Heart left ventricle (tissue), 16 donors: ENCODE results near the gene ETNPPL. TPM values are rescaled to one million over a fixed set of nuclear protein-coding genes. Genes with fewer than 3 reads are reported as not detected.

Source experiments
- ATAC-seq, 4 donors: fragments of 200-7000 bp; cut with Tn5 transposase; one replicate each; pipeline ENCODE4 v1.9.1; 2020 to 2022; ENCODE audit warnings: moderate library complexity in 4 of 4, mild to moderate bottlenecking in 3 of 4, moderate number of reproducible peaks in 1 of 4
- DNase-seq, 5 donors: peaks; one replicate each; pipeline ENCODE4 v3.0.0-alpha.2; 2020
- H3K27ac ChIP-seq, 12 donors: fragments of 200-600 bp; sonication (generic) in 4 of 12; one replicate each; pipeline versions ENCODE4 v1.5.0 to v1.8.0; 2016 to 2022; ENCODE audit warnings: mild to moderate bottlenecking in 2 of 12
- H3K27me3 ChIP-seq, 9 donors: fragments of 200-600 bp; sonication (generic) in 2 of 9; one replicate each; pipeline versions ENCODE4 v1.5.1 to v1.8.0; 2016 to 2022; ENCODE audit warnings: mild to moderate bottlenecking in 3 of 9
- H3K36me3 ChIP-seq, 9 donors: fragments of 200-600 bp; sonication (generic) in 2 of 9; one replicate each; pipeline versions ENCODE4 v1.5.0 to v1.8.0; 2018 to 2022; ENCODE audit warnings: mild to moderate bottlenecking in 2 of 9
- H3K4me1 ChIP-seq, 12 donors: fragments of 200-600 bp; sonication (generic) in 4 of 12; one replicate each; pipeline versions ENCODE4 v1.5.0 to v1.8.0; 2016 to 2022; ENCODE audit warnings: mild to moderate bottlenecking in 3 of 12
- H3K4me3 ChIP-seq, 12 donors: fragments of 200-600 bp; sonication (generic) in 4 of 12; one replicate each; pipeline versions ENCODE4 v1.5.0 to v1.8.0; 2017 to 2022; ENCODE audit warnings: mild to moderate bottlenecking in 9 of 12, moderate library complexity in 4 of 12
- H3K9me3 ChIP-seq, 12 donors: fragments of 200-600 bp; sonication (generic) in 4 of 12; one replicate each; pipeline versions ENCODE4 v1.5.0 to v1.8.0; 2016 to 2022; ENCODE audit warnings: mild to moderate bottlenecking in 1 of 12
- CTCF ChIP-seq, 12 donors: fragments of 200-600 bp; sonication (generic) in 4 of 12; IDR thresholded peaks; one replicate each; pipeline versions ENCODE4 v1.5.0 to v1.8.0; 2018 to 2022; ENCODE audit warnings: antibody characterized with exemption in 12 of 12, mild to moderate bottlenecking in 5 of 12
- POLR2A ChIP-seq, 2 donors: fragments of 450-650 bp; IDR thresholded peaks; one replicate each; pipeline ENCODE4 v1.6.1; 2017; ENCODE audit warnings: antibody characterized with exemption in 2 of 2, mild to moderate bottlenecking in 2 of 2, moderate library complexity in 2 of 2
- WGBS, 4 donors: extraction: QIAGEN DNeasy Blood & Tissue Kit in 2 of 4; methylation state at CpG; one replicate each; pipeline versions ENCODE4 v1.1.5 to v1.1.7; 2013 to 2018; 5-methylcytosine and 5-hydroxymethylcytosine counted together
- intact Hi-C, 10 donors: fragments of 100-400 bp; cut with DNase I; formaldehyde crosslinking; loops; one replicate each; pipeline versions ENCODE4 v1.11.1 to v1.14.2; 2022
- polyA plus RNA-seq, 2 donors: library from polyadenylated mRNA; stranded (reverse); fragments of 200-250 nt; gene quantifications; one replicate each; pipeline ENCODE4 v1.2.3, GENCODE V29; 2013
- total RNA-seq, 9 donors: library from RNA; depleted of rRNA in 2 of 9; stranded (reverse); fragments of >200 nt in 2 of 9; fragmentation: NEBNext Ultra II Directional in 3 of 9; extraction: Animal tissue kit (Norgen Biotek cat#: 25700) in 3 of 9; gene quantifications; one replicate each; pipeline versions ENCODE4 v1.1.0 to v1.2.4, GENCODE V29; 2016 to 2023
- donor health status: ischemic (EF 13 %, LVEDD 7.1; RV severe dilation, severe dysfunction).
- donor health status: healthy with polysubstance abuse.
- donor health status: DM: no; HTN: yes; CAD: no.
- donor health status: DM: no; HTN: no; CAD: no.
- donor health status: ischemic (EF 25% LVEDD 6.9; RV normal size, moderate dysfunction).
- donor health status: ischemic (EF 25% LVEDD 5.7; RV mildly dilated, moderate dysfunction).
- donor health status: healthy.
- donor health status: DM: yes; HTN: yes; CAD: no.
- donor health status: ischemic (EF 35%, LVEDD 5.7; RV mildly dilated, moderate dysfunction).
- donor health status: nonischemic (EF 11% LVEDD 7.7; RV severe dilation, severe dysfunction).
- donor health status: DM: yes; HTN: yes; CAD: no.
- donor health status: PGD.
- donor health status: ischemic (EF 29% LVEDD 5.4; RV normal size, mild dysfunction).
- donor health status: nonischemic (EF 23%, LVEDD 6.1; RV moderate dilation, normal function).

Gene ETNPPL
- total and polyA plus RNA-seq, 11 donors, result 2.2 to 11.5 (median 7.5) TPM

GRCh38 chr4:108786351-108786750, 23.5 kb upstream of the ETNPPL start:
- no peak for TF ChIP-seq CTCF (IDR thresholded peaks at IDR 0.05)
- ATAC-seq, result no peak
- no peaks in the 10 kb centered on the region for H3K9me3 ChIP-seq
- H3K36me3 ChIP-seq, result no peaks in the 10 kb centered on the region
- H3K4me1 ChIP-seq, result no peaks in the 10 kb centered on the region
- WGBS, 4 donors, result 85 to 89% (median 86%) methylated on average over 8 of the region's 8 CpGs
- H3K27ac ChIP-seq, result no peak overlapping the region
- no peak overlapping the region for H3K4me3 ChIP-seq
- no peak for DNase-seq
- no peaks in the 10 kb centered on the region for H3K27me3 ChIP-seq
- intact Hi-C loops, result no loop called here

- WGBS, 4 donors, result 66 to 73% (median 71%) methylated on average over 3 of the region's 3 CpGs
Observed at GRCh38 chr4:108783665-108784463, 21.0 kb upstream of the ETNPPL start.

GRCh38 chr4:108779958-108780357, 17.1 kb upstream of the ETNPPL start:
- DNase-seq (no peak), ATAC-seq (no peak)
- H3K4me1 ChIP-seq, result peaks cover 0 to 5% (median 0%) of the 10 kb centered on the region in 12 donors
- H3K27me3 ChIP-seq, result no peaks in the 10 kb centered on the region
- intact Hi-C loops, result no loop called here
- H3K36me3 ChIP-seq, result no peaks in the 10 kb centered on the region
- no peak overlapping the region for H3K27ac ChIP-seq
- H3K9me3 ChIP-seq, result no peaks in the 10 kb centered on the region
- TF ChIP-seq POLR2A (IDR thresholded peaks at IDR 0.05) (no peak), CTCF (IDR thresholded peaks at IDR 0.05) (no peak)
- no peak overlapping the region for H3K4me3 ChIP-seq

More at GRCh38 chr4:108783665-108784463, 21.0 kb upstream of the ETNPPL start:
- intact Hi-C loops, result no loop called here
- no peaks in the 10 kb centered on the region for H3K36me3 ChIP-seq
- ATAC-seq (no peak), DNase-seq (no peak)
- H3K27ac ChIP-seq, result no peak overlapping the region
- H3K4me1 ChIP-seq, result no peaks in the 10 kb centered on the region
- TF ChIP-seq POLR2A (IDR thresholded peaks at IDR 0.05) (no peak), CTCF (IDR thresholded peaks at IDR 0.05) (peak in 4 of 12 donors; percentile 12 to 33 (median 14))
- no peak overlapping the region for H3K4me3 ChIP-seq
- H3K9me3 ChIP-seq, result no peaks in the 10 kb centered on the region
- no peaks in the 10 kb centered on the region for H3K27me3 ChIP-seq

GRCh38 chr4:108777388-108777787, 14.5 kb upstream of the ETNPPL start:
- no peak overlapping the region for H3K27ac ChIP-seq
- no peaks in the 10 kb centered on the region for H3K27me3 ChIP-seq
- WGBS, 4 donors, result 87 to 93% (median 92%) methylated on average over 2 of the region's 2 CpGs
- intact Hi-C loops, result no loop called here
- ATAC-seq (no peak), DNase-seq (no peak)
- no peak overlapping the region for H3K4me3 ChIP-seq
- H3K4me1 ChIP-seq, result peaks cover 0 to 12% (median 0%) of the 10 kb centered on the region in 12 donors
- no peaks in the 10 kb centered on the region for H3K36me3 ChIP-seq
- no peaks in the 10 kb centered on the region for H3K9me3 ChIP-seq
- TF ChIP-seq POLR2A (IDR thresholded peaks at IDR 0.05) (no peak), CTCF (IDR thresholded peaks at IDR 0.05) (no peak)
